K562 (cell line): ENCODE results near the gene LRFN4. TPM values are rescaled to one million over a fixed set of nuclear protein-coding genes. Genes with fewer than 3 reads are reported as not detected.

ENCODE experiments used
- ARID3B ChIP-seq: fragments of 250-450 bp; sonication (Bioruptor Pico); IDR thresholded peaks from 2 replicates; pipeline ENCODE4 v1.4.0; 2020; ENCODE audit warnings: borderline replicate concordance
- BCOR ChIP-seq: fragments of 450-650 bp; IDR thresholded peaks from 2 replicates; pipeline ENCODE4 v1.6.1; 2016
- C11orf30 ChIP-seq: fragments of 450-650 bp; IDR thresholded peaks from 2 replicates; pipeline ENCODE4 v1.6.1; 2016; ENCODE audit warnings: low read depth, mild to moderate bottlenecking
- CEBPG ChIP-seq, 3 experiments: fragments of 200-800 bp in 1 of 3; sonication (Bioruptor generic) in 1 of 3; sonication (generic) in 1 of 3; formaldehyde crosslinking in 1 of 3; IDR thresholded peaks in 2 of 3; conservative IDR thresholded peaks in 1 of 3; 2 replicates each; pipeline versions ENCODE4 v1.6.1 to v1.8.0; 2016 to 2022; ENCODE audit warnings: missing compliant biosample characterization in 2 of 3, missing genetic modification characterization in 2 of 3, mild to moderate bottlenecking in 1 of 3, missing genetic modification reagents in 1 of 3
- CTCF ChIP-seq, 3 experiments: IDR thresholded peaks in 2 of 3; conservative IDR thresholded peaks in 1 of 3; 2 replicates each; pipeline ENCODE4 v1.5.1; 2011 to 2012; ENCODE audit warnings: low read length in 3 of 3, mild to moderate bottlenecking in 3 of 3, control low read depth in 2 of 3, improper control_type of control experiment in 1 of 3, inconsistent platforms in 1 of 3, low read depth in 1 of 3, mixed read lengths in 1 of 3, moderate library complexity in 1 of 3; ENCODE audit not compliant: insufficient read depth in 2 of 3
- KAT7 ChIP-seq: sonication (generic); formaldehyde crosslinking; IDR thresholded peaks from 2 replicates; pipeline ENCODE4 v1.8.0; 2022; ENCODE audit warnings: missing genetic modification reagents, mild to moderate bottlenecking, borderline replicate concordance
- NCOA1 ChIP-seq: fragments of 450-650 bp; IDR thresholded peaks from 2 replicates; pipeline ENCODE4 v1.6.1; 2016; ENCODE audit warnings: low read depth
- NFXL1 ChIP-seq: fragments of 450-650 bp; formaldehyde crosslinking; IDR thresholded peaks from 2 replicates; pipeline ENCODE4 v1.4.0; 2021; ENCODE audit warnings: mild to moderate bottlenecking
- PHB ChIP-seq: fragments of 250-450 bp; sonication (Bioruptor Pico); IDR thresholded peaks from 2 replicates; pipeline ENCODE4 v1.5.0; 2021
- PREB ChIP-seq: sonication (generic); formaldehyde crosslinking; IDR thresholded peaks from 2 replicates; pipeline ENCODE4 v1.8.1; 2023; ENCODE audit warnings: mild to moderate bottlenecking, missing genetic modification reagents
- SPI1 ChIP-seq: IDR thresholded peaks from 2 replicates; pipeline ENCODE4 v1.6.1; 2011; ENCODE audit warnings: low read depth, low read length, control low read depth, borderline replicate concordance
- ZNF347 ChIP-seq: fragments of 450-650 bp; formaldehyde crosslinking; IDR thresholded peaks from 2 replicates; pipeline ENCODE4 v1.4.0; 2020; ENCODE audit warnings: low read depth, mild to moderate bottlenecking, moderate library complexity
- ZNF766 ChIP-seq: fragments of 200-800 bp; sonication (Bioruptor generic); conservative IDR thresholded peaks from 2 replicates; pipeline ENCODE4 v1.6.1; 2016; ENCODE audit warnings: missing genetic modification characterization, missing compliant biosample characterization
- polyA plus RNA-seq, 8 experiments: library from polyadenylated mRNA; depleted of rRNA in 4 of 8; stranded (reverse) in 5 of 8; unstranded in 3 of 8; fragments of >200 nt; fragmentation: Nextera tagmentation in 2 of 8; fragmentation: Illumina TruSeq in 1 of 8; extraction: Ambion mirVana in 2 of 8; extraction: Trizol in 1 of 8; gene quantifications; 2 replicates each; pipeline versions ENCODE4 v1.2.1 to v1.2.3, GENCODE V29; 2011 to 2014; ENCODE audit warnings: inconsistent platforms in 1 of 8, missing spikeins in 1 of 8
- total RNA-seq, 7 experiments: library from RNA; depleted of rRNA in 6 of 7; stranded (reverse); fragments of >200 nt in 6 of 7; fragmentation: Illumina TruSeq in 2 of 7; extraction: Trizol in 2 of 7; gene quantifications; 2 replicates each; pipeline versions ENCODE4 v1.2.1 to v1.2.3, GENCODE V29; 2011 to 2021; ENCODE audit warnings: low replicate concordance in 1 of 7
- TF ChIP-seq, protein P1 (sequence below): sonication (generic); formaldehyde crosslinking; IDR thresholded peaks from 2 replicates; pipeline ENCODE4 v1.8.1; 2023; ENCODE audit warnings: mild to moderate bottlenecking, missing genetic modification reagents
- TF ChIP-seq, protein P2 (sequence below): IDR thresholded peaks from 2 replicates; pipeline ENCODE4 v1.6.1; 2011; ENCODE audit warnings: borderline replicate concordance, low read depth, mild to moderate bottlenecking, moderate library complexity, low read length; ENCODE audit not compliant: insufficient read depth, poor library complexity, severe bottlenecking
- TF ChIP-seq, protein P3 (sequence below): fragments of 450-650 bp; IDR thresholded peaks from 2 replicates; pipeline ENCODE4 v1.6.1; 2016; ENCODE audit warnings: antibody characterized with exemption

The LRFN4 gene
- total and polyA plus RNA-seq, 9 of the 15 experiments (the other 6 are each of a cell fraction or from before 2014, with no cell fraction given), result 0.10 to 60.1 (median 6.7) TPM

DNA sequence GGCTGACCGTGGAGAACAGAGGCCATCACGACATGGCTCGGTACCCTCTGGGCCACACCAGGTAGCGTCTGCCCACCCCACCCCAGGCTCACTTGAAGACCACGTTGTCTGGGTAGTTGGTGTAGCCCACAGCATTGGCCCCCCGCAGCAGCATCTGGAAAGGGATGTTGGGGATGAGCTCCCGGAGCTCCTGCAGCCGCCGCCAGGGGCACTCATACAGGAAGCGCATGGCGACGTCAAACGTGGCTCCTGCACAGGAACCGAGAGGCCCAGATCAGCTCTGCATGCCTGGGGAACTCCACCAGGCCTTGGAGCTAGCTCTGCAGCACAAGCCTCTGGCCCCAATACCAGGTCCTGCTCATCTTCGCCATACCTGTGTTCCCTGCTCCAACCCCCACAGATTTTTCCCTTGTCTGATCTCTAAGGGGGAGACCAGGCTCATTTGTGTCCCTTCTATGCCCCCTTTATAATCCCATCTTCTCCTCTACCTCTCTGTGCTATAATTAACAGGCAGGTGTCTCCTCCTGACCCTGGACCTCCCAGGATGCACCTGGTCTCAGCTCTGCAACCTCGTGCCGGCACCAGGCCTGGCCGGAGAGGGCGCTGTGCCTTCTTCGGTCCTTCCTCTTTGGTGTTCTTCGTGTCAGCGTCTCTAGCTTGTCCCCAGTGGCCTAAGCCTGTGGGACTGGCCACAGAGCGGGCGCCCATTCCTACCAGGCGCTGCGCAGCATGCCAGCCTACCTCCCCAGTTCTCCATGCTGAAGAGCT is 5.0 kb upstream of the LRFN4 start (continued):
- TF ChIP-seq BCOR (no peak), NCOA1 (no peak), C11orf30 (no peak), SPI1 (0 out of 2 replicates have a peak, but pooled peaks have one; percentile 6), CTCF (IDR thresholded peaks at IDR 0.05 in 2 of 3, conservative IDR thresholded peaks at IDR 0.05 in 1 of 3; ENCODE audit: insufficient read depth in 2 of 3, low read depth in 1 of 3, low read length in 3 of 3) (peak; percentile 71 to 87 (median 80)), ZNF766 (CRISPR knock-in tag) (no peak), CEBPG (CRISPR knock-in tag; IDR thresholded peaks at IDR 0.05) (no peak), CEBPG (tag; conservative IDR thresholded peaks at IDR 0.05 in 1 of 2, IDR thresholded peaks at IDR 0.05 in 1 of 2) (no peak), NFXL1 (CRISPR knock-in tag) (no peak), KAT7 (CRISPR knock-in tag) (no peak), ZNF347 (no peak), ARID3B (CRISPR knock-in tag) (no peak), PREB (CRISPR knock-in tag) (no peak), PHB (CRISPR knock-in tag) (no peak)
- TF ChIP-seq, protein P1, sequence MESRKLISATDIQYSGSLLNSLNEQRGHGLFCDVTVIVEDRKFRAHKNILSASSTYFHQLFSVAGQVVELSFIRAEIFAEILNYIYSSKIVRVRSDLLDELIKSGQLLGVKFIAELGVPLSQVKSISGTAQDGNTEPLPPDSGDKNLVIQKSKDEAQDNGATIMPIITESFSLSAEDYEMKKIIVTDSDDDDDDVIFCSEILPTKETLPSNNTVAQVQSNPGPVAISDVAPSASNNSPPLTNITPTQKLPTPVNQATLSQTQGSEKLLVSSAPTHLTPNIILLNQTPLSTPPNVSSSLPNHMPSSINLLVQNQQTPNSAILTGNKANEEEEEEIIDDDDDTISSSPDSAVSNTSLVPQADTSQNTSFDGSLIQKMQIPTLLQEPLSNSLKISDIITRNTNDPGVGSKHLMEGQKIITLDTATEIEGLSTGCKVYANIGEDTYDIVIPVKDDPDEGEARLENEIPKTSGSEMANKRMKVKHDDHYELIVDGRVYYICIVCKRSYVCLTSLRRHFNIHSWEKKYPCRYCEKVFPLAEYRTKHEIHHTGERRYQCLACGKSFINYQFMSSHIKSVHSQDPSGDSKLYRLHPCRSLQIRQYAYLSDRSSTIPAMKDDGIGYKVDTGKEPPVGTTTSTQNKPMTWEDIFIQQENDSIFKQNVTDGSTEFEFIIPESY (CRISPR knock-in tag), result peak; percentile 62
- TF ChIP-seq, protein P2, sequence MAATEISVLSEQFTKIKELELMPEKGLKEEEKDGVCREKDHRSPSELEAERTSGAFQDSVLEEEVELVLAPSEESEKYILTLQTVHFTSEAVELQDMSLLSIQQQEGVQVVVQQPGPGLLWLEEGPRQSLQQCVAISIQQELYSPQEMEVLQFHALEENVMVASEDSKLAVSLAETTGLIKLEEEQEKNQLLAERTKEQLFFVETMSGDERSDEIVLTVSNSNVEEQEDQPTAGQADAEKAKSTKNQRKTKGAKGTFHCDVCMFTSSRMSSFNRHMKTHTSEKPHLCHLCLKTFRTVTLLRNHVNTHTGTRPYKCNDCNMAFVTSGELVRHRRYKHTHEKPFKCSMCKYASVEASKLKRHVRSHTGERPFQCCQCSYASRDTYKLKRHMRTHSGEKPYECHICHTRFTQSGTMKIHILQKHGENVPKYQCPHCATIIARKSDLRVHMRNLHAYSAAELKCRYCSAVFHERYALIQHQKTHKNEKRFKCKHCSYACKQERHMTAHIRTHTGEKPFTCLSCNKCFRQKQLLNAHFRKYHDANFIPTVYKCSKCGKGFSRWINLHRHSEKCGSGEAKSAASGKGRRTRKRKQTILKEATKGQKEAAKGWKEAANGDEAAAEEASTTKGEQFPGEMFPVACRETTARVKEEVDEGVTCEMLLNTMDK, result peak; percentile 39
- TF ChIP-seq, protein P3, sequence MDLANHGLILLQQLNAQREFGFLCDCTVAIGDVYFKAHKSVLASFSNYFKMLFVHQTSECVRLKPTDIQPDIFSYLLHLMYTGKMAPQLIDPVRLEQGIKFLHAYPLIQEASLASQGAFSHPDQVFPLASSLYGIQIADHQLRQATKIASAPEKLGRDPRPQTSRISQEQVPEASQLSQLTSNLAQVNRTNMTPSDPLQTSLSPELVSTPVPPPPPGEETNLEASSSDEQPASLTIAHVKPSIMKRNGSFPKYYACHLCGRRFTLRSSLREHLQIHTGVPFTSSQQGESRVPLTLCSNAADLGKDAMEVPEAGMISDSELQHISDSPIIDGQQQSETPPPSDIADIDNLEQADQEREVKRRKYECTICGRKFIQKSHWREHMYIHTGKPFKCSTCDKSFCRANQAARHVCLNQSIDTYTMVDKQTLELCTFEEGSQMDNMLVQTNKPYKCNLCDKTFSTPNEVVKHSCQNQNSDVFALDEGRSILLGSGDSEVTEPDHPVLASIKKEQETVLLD, result no peak
